CD14-positive monocyte (primary cell): ENCODE data around the gene STIL. TPM values are rescaled to one million over a fixed set of nuclear protein-coding genes. Genes with fewer than 3 reads are reported as not detected.

Source experiments
- DNase-seq, 3 donors: peaks; one replicate each; pipeline ENCODE4 v3.0.0-alpha.2; 2011 to 2022
- H2AFZ ChIP-seq: 2 replicates; pipeline ENCODE4 v1.6.0; 2012; ENCODE audit warnings: mild to moderate bottlenecking, low read depth, low read length, inconsistent platforms; ENCODE audit not compliant: insufficient read depth, poor library complexity, severe bottlenecking
- H3K27ac ChIP-seq, 2 donors: 1 replicate in 1 of 2; 2 replicates in 1 of 2; pipeline ENCODE4 v1.5.1; 2012 to 2013; ENCODE audit warnings: low read length in 2 of 2, control low read depth in 1 of 2, inconsistent platforms in 1 of 2, low read depth in 1 of 2, mild to moderate bottlenecking in 1 of 2
- H3K27me3 ChIP-seq, 2 donors: one replicate each; pipeline versions ENCODE4 v1.6.0 to v1.6.1; 2011 to 2013; ENCODE audit warnings: low read length in 2 of 2; ENCODE audit not compliant: control insufficient read depth in 2 of 2, insufficient read depth in 2 of 2
- H3K36me3 ChIP-seq, 2 donors: replicated peaks in 1 of 2; 1 replicate in 1 of 2; 2 replicates in 1 of 2; pipeline versions ENCODE4 v1.5.1 to v1.6.1; 2012 to 2013; ENCODE audit warnings: low read length in 2 of 2, control low read depth in 1 of 2, inconsistent platforms in 1 of 2, mild to moderate bottlenecking in 1 of 2; ENCODE audit not compliant: insufficient read depth in 2 of 2, control insufficient read depth in 1 of 2
- H3K4me1 ChIP-seq, 2 donors: 1 replicate in 1 of 2; 2 replicates in 1 of 2; pipeline versions ENCODE4 v1.5.1 to v1.6.1; 2012 to 2013; ENCODE audit warnings: low read length in 2 of 2, control low read depth in 1 of 2, inconsistent platforms in 1 of 2, mild to moderate bottlenecking in 1 of 2, moderate library complexity in 1 of 2; ENCODE audit not compliant: insufficient read depth in 2 of 2, control insufficient read depth in 1 of 2
- H3K4me2 ChIP-seq: replicated peaks from 2 replicates; pipeline ENCODE3; 2012; ENCODE audit warnings: low read length, moderate library complexity, mild to moderate bottlenecking; ENCODE audit not compliant: poor library complexity, severe bottlenecking; ENCODE audit errors: extremely low read depth
- H3K4me3 ChIP-seq, 3 experiments: fragments of 200-600 bp in 1 of 3; sonication (generic) in 1 of 3; replicated peaks in 1 of 3; 1 replicate in 2 of 3; 2 replicates in 1 of 3; pipeline ENCODE4 v1.5.1; 2011 to 2013; ENCODE audit warnings: low read length in 3 of 3, mild to moderate bottlenecking in 3 of 3, control low read depth in 2 of 3, low read depth in 2 of 3, inconsistent platforms in 1 of 3, moderate library complexity in 1 of 3
- H3K79me2 ChIP-seq: 2 replicates; pipeline ENCODE4 v1.6.0; 2012; ENCODE audit warnings: mild to moderate bottlenecking, control low read depth, inconsistent platforms, low read length, moderate library complexity; ENCODE audit not compliant: insufficient read depth
- H3K9ac ChIP-seq: 2 replicates; pipeline ENCODE4 v1.6.0; 2017; ENCODE audit warnings: low read length, mild to moderate bottlenecking; ENCODE audit not compliant: insufficient read depth, poor library complexity, severe bottlenecking
- H3K9me3 ChIP-seq, 2 donors: replicated peaks in 1 of 2; 1 replicate in 1 of 2; 2 replicates in 1 of 2; pipeline versions ENCODE4 v1.5.1 to v1.6.1; 2012 to 2013; ENCODE audit warnings: low read length in 2 of 2, control low read depth in 1 of 2; ENCODE audit not compliant: control insufficient read depth in 1 of 2, insufficient read depth in 1 of 2
- H4K20me1 ChIP-seq: 2 replicates; pipeline ENCODE4 v1.6.0; 2012; ENCODE audit warnings: mild to moderate bottlenecking, low read length, control low read depth, moderate library complexity; ENCODE audit not compliant: insufficient read depth
- H3K27ac Mint-ChIP-seq, 7 donors: one replicate each; pipeline ENCODE4 v1.8.0; 2020; ENCODE audit warnings: mild to moderate bottlenecking in 7 of 7, mixed read lengths in 7 of 7, moderate library complexity in 6 of 7, inconsistent platforms in 2 of 7
- H3K27me3 Mint-ChIP-seq, 3 donors: one replicate each; pipeline ENCODE4 v1.8.0; 2021 to 2022; ENCODE audit warnings: low read depth in 3 of 3, mild to moderate bottlenecking in 3 of 3, mixed read lengths in 3 of 3, moderate library complexity in 3 of 3, inconsistent platforms in 1 of 3
- H3K36me3 Mint-ChIP-seq, 2 donors: one replicate each; pipeline ENCODE4 v1.8.0; 2020; ENCODE audit warnings: mixed read lengths in 2 of 2, inconsistent platforms in 1 of 2, mild to moderate bottlenecking in 1 of 2
- H3K4me1 Mint-ChIP-seq: one replicate; pipeline ENCODE4 v1.8.0; 2020; ENCODE audit warnings: mild to moderate bottlenecking, mixed read lengths
- H3K4me3 Mint-ChIP-seq, 2 donors: one replicate each; pipeline ENCODE4 v1.8.0; 2020; ENCODE audit warnings: mild to moderate bottlenecking in 2 of 2, mixed read lengths in 2 of 2, moderate library complexity in 1 of 2
- H3K9me3 Mint-ChIP-seq, 7 donors: one replicate each; pipeline ENCODE4 v1.8.0; 2020 to 2022; ENCODE audit warnings: mixed read lengths in 7 of 7, mild to moderate bottlenecking in 6 of 7, moderate library complexity in 6 of 7, inconsistent platforms in 2 of 7
- CTCF ChIP-seq: fragments of 200-600 bp; IDR thresholded peaks from one replicate; pipeline ENCODE4 v1.8.0; 2022; ENCODE audit warnings: antibody characterized with exemption, mild to moderate bottlenecking
- WGBS: methylation state at CpG from one replicate; pipeline ENCODE4 v1.1.5; 2013; ENCODE audit warnings: missing lambda C conversion rate; ENCODE audit not compliant: insufficient coverage; 5-methylcytosine and 5-hydroxymethylcytosine counted together
- intact Hi-C, 2 donors: fragments of 100-400 bp; cut with micrococcal nuclease; formaldehyde crosslinking; loops; one replicate each; pipeline versions ENCODE4 v1.15.0 to v1.15.1; 2023
- polyA plus RNA-seq, 3 donors: library from polyadenylated mRNA; depleted of rRNA in 1 of 3; unstranded in 2 of 3; stranded (reverse) in 1 of 3; fragments of 300-500 nt in 2 of 3; fragments of >200 nt in 1 of 3; fragmentation: Illumina TruSeq in 2 of 3; gene quantifications; 1 replicate in 2 of 3; 2 replicates in 1 of 3; pipeline ENCODE4 v1.2.3, GENCODE V29; 2012 to 2021

Gene STIL
- polyA plus RNA-seq, 3 donors: 0.16 to 0.31 (median 0.27) TPM

DNA sequence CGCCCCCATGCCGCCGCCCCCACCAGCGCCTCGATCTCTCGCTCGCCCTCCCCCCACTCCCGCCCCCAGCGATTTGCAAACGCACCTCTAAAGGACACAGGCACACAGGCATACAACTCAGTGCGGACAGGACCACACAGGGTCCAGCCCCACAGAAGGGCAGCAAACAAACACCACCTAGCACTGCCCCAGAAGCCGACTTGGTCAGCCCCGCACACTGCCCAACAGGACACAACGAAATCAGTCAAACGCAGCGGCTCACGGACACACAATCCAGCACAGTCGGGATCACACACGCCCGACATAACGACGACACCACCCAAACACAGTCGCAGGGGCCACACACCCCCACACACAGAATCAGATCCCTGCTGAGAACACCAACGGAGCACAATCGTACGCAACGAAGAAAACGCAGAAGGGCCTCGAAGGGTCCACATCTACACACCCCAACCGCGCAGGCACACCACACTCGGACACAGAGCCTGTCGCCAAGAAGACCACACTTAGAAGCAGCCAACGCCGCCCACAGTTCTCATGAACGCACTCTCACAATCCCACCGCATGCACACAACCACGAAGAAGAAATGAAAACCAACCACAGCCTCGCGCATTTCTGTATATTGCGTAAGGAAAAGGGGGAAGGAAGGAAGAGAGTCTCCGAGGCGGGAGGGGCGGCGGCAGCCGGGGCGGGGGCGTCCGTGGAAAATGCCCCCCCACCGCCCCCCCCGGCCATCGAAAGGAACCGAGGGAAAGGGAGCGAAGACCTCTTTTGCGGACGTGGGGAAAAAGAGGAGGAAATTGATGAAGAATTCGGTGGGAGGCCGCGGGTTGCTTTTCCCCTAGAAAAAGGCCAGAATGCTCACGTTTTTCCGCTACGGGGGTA lies 82.4 kb downstream of the STIL start:
- peaks cover 12 to 16% of the 10 kb centered on the region in 2 donors for H3K36me3 Mint-ChIP-seq
- Histone ChIP-seq H3K27ac (no peak overlapping the region), H3K27me3 (peaks cover 77 to 97% of the 10 kb centered on the region in 2 donors), H4K20me1 (peaks cover 5% of the 10 kb centered on the region), H3K9me3 (peaks cover 0 to 27% of the 10 kb centered on the region in 2 donors), H3K36me3 (no peaks in the 10 kb centered on the region), H3K4me1 (peaks cover 30 to 31% of the 10 kb centered on the region in 2 donors), H3K4me3 (peak overlapping the region; percentile 10 to 73 (median 36)), H3K9ac (peak overlapping the region; percentile 33), H3K4me2 (peak overlapping the region; percentile 85), H2AFZ (peak overlapping the region; percentile 59), H3K79me2 (no peaks in the 10 kb centered on the region)
- peak overlapping the region; percentile 84 to 98 for H3K4me3 Mint-ChIP-seq
- peaks cover 0 to 35% (median 23%) of the 10 kb centered on the region in 7 donors for H3K9me3 Mint-ChIP-seq
- WGBS: 0% methylated on average over 31 of the region's 62 CpGs
- no peak for TF ChIP-seq CTCF
- intact Hi-C loops: loop anchor here in 1 of 2 donors (5.0 kb wide), 1 partner anchor 201 kb away; no protein-coding TSS in a partner anchor
- peak overlapping the region; percentile 5 to 91 (median 74) for H3K27ac Mint-ChIP-seq
- H3K27me3 Mint-ChIP-seq: peaks cover 88 to 99% (median 98%) of the 10 kb centered on the region in 3 donors
- DNase-seq: peak; percentile 68 to 82 (median 70)
- peaks cover 40% of the 10 kb centered on the region for H3K4me1 Mint-ChIP-seq

GRCh38 chr1:47230692-47231300 lies 83.2 kb downstream of the STIL start:
- Mint-ChIP-seq H3K9me3 (peaks cover 0 to 35% (median 24%) of the 10 kb centered on the region in 7 donors), H3K27me3 (peaks cover 95 to 100% (median 99%) of the 10 kb centered on the region in 3 donors), H3K4me1 (peaks cover 44% of the 10 kb centered on the region), H3K4me3 (peak overlapping the region; percentile 84 to 98), H3K36me3 (peaks cover 12 to 16% of the 10 kb centered on the region in 2 donors), H3K27ac (no peak overlapping the region)
- peaks cover 31 to 33% of the 10 kb centered on the region in 2 donors for H3K4me1 ChIP-seq
- peak overlapping the region in 1 of 3 experiments; percentile 73 for H3K4me3 ChIP-seq
- intact Hi-C loops: loop anchor here in 1 of 2 donors (5.0 kb wide), 1 partner anchor 202 kb away; no protein-coding TSS in a partner anchor
- no peaks in the 10 kb centered on the region for H3K36me3 ChIP-seq
- no peak overlapping the region for H2AFZ ChIP-seq
- H3K27me3 ChIP-seq: peaks cover 81 to 99% of the 10 kb centered on the region in 2 donors
- no peak for TF ChIP-seq CTCF
- no peak overlapping the region for H3K27ac ChIP-seq
- WGBS: under 1% methylated on average over 33 of the region's 44 CpGs
- peak in 2 of 3 donors; percentile 19 to 25 for DNase-seq
- H3K9me3 ChIP-seq: peaks cover 0 to 30% of the 10 kb centered on the region in 2 donors
- no peak overlapping the region for H3K9ac ChIP-seq
- no peaks in the 10 kb centered on the region for H3K79me2 ChIP-seq
- H4K20me1 ChIP-seq: peaks cover 5% of the 10 kb centered on the region
- peak overlapping the region; percentile 85 for H3K4me2 ChIP-seq
